ENCODE results near the gene PTPRT.

PTPRT gene

DNA sequence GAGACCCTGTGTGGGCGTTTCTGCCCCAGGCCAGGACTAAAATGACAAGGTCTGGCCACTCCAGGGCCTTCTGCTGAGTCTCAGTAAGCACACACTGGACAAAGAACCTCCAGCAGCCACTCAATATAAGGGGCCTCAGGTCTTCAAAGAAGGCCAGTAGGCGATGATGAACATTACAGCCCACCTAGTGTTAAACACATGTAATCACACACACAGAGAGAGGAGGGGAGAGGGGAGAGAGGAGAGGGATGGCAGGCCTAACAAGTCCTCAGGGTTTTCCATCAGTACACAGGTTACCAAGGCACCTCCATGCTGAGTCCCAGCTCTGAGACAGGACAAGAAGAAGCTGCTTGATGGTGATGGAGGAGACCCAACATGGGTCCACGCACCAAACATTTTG, 325.6 kb downstream of the PTPRT start:
- ATAC-seq (peak; percentile 19), DNase-seq (ENCODE audit: low spot score in 2 of 2) (no peak)
- H3K36me3 Mint-ChIP-seq = no peaks in the 10 kb centered on the region
- no peak overlapping the region for H3K27ac Mint-ChIP-seq
- H3K4me1 Mint-ChIP-seq = no peaks in the 10 kb centered on the region
- H3K4me3 Mint-ChIP-seq = no peak overlapping the region
- peaks cover 10% of the 10 kb centered on the region for H3K9me3 Mint-ChIP-seq

DNA sequence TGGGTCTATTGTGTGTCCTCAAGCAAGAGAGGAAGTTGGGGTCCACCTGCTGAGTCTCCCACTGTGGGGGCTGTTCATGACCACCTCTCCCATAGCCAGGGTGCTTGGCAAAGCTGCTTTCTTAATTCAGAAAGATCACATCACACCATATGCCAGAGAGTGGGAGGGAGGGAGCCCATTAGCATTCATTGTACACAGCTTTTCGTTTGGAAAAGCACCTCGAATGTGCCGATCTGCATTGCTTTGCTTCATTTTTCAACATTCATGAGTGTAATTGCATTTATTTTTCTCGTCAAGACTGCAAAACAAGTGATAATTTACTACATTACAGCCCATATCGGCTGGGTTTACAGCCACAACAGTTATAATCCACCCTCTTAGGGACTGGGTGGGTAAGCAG, 327.3 kb downstream of the PTPRT start:
- no peaks in the 10 kb centered on the region for H3K4me1 Mint-ChIP-seq
- H3K27ac Mint-ChIP-seq = no peak overlapping the region
- H3K4me3 Mint-ChIP-seq = no peak overlapping the region
- no peaks in the 10 kb centered on the region for H3K36me3 Mint-ChIP-seq
- ATAC-seq (no peak), DNase-seq (ENCODE audit: low spot score in 2 of 2) (no peak)
- H3K9me3 Mint-ChIP-seq = peaks cover 7% of the 10 kb centered on the region

DNA sequence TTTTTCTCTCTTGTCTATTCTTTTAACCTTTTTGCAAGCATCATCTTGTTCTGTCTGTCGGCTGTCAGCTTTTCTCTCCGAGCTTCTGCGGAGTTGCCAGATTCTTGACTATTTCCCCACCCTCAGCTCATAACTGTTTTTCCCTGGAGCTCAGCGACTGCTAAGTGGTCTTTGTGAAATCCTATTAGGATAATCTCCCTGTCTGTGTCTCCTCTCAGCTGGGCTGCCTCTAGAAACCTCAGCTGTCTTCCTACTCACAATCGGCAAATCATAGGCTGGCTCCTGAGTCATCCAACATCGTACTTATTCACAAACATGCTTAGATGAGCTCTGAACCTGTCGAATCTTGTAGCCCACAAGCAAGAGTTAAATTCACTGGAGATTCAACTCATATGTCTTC, 332.3 kb downstream of the PTPRT start:
- H3K27ac Mint-ChIP-seq = no peak overlapping the region
- DNase-seq (ENCODE audit: low spot score in 2 of 2) (no peak), ATAC-seq (no peak)
- H3K4me3 Mint-ChIP-seq = no peak overlapping the region
- H3K4me1 Mint-ChIP-seq = no peaks in the 10 kb centered on the region
- H3K36me3 Mint-ChIP-seq = no peaks in the 10 kb centered on the region
- H3K9me3 Mint-ChIP-seq = peaks cover 3% of the 10 kb centered on the region

DNA sequence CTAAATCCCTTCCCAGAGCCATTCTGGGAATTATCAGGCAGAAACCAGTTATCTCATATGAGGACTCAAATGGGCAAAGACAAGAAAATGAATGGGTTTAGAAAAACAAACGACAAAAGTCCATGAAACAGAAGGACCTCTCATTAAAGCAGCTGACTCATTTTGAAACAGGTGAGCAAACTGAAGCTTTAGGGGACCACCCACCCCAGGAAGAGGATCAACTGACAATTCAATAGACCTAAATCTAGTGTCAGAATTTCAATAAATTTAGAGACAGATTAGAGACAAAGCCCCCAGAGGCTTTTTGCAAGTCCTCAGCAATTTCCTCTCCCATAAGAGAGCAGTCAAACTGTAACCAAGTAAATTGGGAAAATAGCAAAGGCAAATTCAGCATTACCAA, 333.8 kb downstream of the PTPRT start:
- no peak for ATAC-seq
- Mint-ChIP-seq H3K27ac (no peak overlapping the region), H3K4me1 (no peaks in the 10 kb centered on the region)

DNA sequence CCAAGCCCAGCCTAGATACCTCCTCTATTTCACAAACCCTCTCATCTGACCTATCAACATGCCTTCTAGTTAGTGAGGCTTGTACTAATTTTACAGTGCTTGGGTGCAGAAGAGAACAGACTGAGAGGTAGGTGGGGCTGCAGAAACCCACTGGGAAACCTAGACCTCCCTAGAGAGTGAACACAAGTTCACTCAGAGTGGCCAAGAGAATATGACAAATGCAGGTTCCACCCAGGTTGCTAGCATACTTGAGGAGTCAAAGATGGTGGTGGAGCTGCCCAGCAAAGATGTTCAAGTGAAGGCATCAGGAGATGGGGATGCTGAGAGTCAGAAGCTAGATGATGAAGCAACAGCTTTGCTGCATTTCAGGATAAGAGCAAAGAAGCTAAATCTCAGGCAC, 337.0 kb downstream of the PTPRT start:
- Mint-ChIP-seq H3K27ac (no peak overlapping the region), H3K4me1 (no peaks in the 10 kb centered on the region), H3K36me3 (no peaks in the 10 kb centered on the region), H3K9me3 (peaks cover 4% of the 10 kb centered on the region), H3K4me3 (no peak overlapping the region)
- ATAC-seq (no peak), DNase-seq (ENCODE audit: low spot score in 2 of 2) (no peak)

More for the DNA sequence above, 333.8 kb downstream of the PTPRT start:
- no peak overlapping the region for H3K4me3 Mint-ChIP-seq
- no peak for DNase-seq (ENCODE audit: low spot score in 2 of 2)
- peaks cover 2% of the 10 kb centered on the region for H3K9me3 Mint-ChIP-seq
- H3K36me3 Mint-ChIP-seq = no peaks in the 10 kb centered on the region

DNA sequence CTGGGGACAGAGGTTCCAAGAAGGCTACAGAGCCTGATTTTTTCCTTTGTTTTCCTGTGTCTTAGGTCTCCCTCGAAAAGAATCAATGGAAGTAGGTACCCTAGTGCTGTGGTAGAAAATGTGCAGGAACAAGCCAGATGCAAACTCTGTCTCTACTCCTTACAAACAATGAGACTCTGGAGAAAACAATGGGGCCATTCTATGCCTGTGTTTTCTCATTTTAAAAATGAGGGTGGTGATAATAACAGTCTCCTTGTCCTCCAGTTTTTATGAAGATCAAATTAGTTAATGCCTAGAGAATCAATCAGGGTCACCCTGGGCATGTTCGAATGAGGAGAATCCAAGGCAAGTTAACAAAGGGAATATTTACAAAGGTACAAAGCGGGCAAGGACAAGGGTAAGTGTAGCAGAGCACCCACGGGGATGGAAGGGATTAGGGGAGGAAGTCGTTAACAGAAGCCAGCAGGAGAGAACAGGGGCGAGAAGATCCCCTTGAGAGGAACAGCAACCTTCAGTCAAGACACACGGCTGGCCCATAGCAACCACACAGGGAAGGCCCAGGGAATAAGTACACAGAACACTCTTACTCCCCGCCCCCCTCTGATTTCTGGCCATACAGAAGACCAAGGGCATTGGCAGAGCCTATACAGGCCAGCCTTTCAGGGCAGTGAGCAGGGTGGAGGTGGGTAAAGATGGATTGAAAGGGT, 342.8 kb downstream of the PTPRT start:
- no peak overlapping the region for H3K4me3 Mint-ChIP-seq
- DNase-seq (ENCODE audit: low spot score in 2 of 2) (no peak), ATAC-seq (no peak)
- no peak overlapping the region for H3K27ac Mint-ChIP-seq
- peaks cover 14% of the 10 kb centered on the region for H3K9me3 Mint-ChIP-seq
- H3K4me1 Mint-ChIP-seq = no peaks in the 10 kb centered on the region
- H3K36me3 Mint-ChIP-seq = no peaks in the 10 kb centered on the region

DNA sequence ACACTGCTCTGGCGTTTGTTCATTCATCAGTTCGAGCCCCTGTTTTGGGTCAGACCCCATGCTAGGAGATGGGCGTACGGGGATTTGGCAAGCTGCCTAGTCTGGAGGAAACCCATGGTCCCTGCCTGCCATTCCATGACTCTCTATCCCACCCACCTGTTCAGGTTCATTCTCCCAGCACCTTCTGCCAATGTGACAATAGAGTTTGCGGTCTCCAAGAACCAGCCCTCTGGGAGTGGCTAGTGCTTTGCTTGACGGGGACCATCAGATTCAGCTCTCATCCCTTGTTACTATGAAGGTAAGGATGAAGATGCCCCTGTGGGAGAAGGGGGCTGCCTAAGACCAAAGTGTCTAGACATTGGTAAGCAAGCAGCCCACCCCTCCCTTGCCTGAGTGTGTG, 345.0 kb downstream of the PTPRT start:
- H3K27ac Mint-ChIP-seq = no peak overlapping the region
- DNase-seq (ENCODE audit: low spot score in 2 of 2) (no peak), ATAC-seq (no peak)
- no peaks in the 10 kb centered on the region for H3K4me1 Mint-ChIP-seq
- no peak overlapping the region for H3K4me3 Mint-ChIP-seq
- H3K9me3 Mint-ChIP-seq = peaks cover 13% of the 10 kb centered on the region
- H3K36me3 Mint-ChIP-seq = no peaks in the 10 kb centered on the region

DNA sequence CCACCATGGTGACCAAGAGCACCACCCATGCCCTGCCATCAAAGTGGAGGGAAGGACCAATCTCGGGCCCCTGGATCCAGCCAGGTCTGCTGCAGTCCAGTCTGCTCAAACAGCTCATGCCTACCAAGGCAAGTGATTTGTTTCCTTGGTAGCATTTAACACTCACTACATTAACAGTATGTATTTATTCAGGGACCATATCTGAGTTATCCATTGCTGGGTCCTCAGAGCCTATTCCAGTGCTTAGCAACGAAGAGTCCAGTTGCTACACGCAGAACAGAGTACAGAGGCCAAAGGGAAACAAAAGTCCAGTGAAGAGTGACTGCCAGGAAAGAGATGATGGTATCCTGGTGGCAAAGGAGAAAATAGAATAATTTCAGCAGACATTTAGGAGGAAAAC, 352.2 kb downstream of the PTPRT start:
- no peaks in the 10 kb centered on the region for H3K36me3 Mint-ChIP-seq

DNA sequence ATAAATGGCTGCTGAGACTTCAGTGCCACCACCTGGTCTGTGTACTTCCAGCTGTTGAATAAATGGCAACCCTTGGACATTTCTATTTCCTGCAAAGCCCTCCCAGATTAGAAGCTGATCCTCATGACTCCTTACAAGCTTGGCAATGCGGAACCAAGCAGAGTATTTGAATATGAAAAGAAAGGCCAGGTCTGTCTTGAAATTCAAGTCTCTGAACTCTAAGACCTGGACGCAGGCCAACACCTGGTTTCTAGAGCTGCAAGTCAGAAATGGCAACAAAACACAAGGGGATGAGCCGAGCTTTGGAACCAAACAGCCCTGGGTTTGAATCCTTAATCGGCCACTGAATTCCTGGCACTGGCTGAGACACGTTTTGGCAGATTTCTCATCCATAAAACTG, 353.4 kb downstream of the PTPRT start:
- Mint-ChIP-seq H3K9me3 (peaks cover 9% of the 10 kb centered on the region), H3K36me3 (no peaks in the 10 kb centered on the region), H3K4me1 (no peaks in the 10 kb centered on the region), H3K4me3 (no peak overlapping the region), H3K27ac (no peak overlapping the region)
- ATAC-seq (no peak), DNase-seq (ENCODE audit: low spot score in 2 of 2) (no peak)

More for the DNA sequence above, 352.2 kb downstream of the PTPRT start:
- ATAC-seq (no peak), DNase-seq (ENCODE audit: low spot score in 2 of 2) (no peak)
- no peak overlapping the region for H3K4me3 Mint-ChIP-seq
- H3K4me1 Mint-ChIP-seq = no peaks in the 10 kb centered on the region
- no peak overlapping the region for H3K27ac Mint-ChIP-seq
- peaks cover 9% of the 10 kb centered on the region for H3K9me3 Mint-ChIP-seq

DNA sequence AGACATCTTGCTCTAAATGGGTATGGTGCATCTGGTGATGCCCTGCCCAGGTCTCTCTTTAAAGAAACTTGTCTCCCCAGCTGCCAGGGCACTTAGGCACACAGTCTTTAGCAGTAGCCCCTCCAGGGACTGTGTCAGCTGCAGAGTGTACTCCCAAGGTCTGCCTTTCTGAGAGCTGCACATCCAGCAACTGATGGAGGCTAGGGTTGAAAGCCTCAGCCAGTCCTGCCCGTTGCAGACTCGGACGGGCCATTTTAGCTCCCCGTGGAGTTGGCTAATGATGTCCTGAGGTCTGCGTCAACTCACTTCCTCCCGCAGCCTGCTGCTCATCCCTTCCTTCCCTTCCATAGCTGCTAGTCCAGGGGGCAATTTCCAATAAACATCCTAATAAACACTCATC, 381.8 kb downstream of the PTPRT start:
- Mint-ChIP-seq H3K4me1 (no peaks in the 10 kb centered on the region), H3K9me3 (peaks cover 8% of the 10 kb centered on the region), H3K27ac (no peak overlapping the region), H3K4me3 (no peak overlapping the region), H3K36me3 (no peaks in the 10 kb centered on the region)
- ATAC-seq = no peak
- DNase-seq (ENCODE audit: low spot score in 2 of 2) = no peak

DNA sequence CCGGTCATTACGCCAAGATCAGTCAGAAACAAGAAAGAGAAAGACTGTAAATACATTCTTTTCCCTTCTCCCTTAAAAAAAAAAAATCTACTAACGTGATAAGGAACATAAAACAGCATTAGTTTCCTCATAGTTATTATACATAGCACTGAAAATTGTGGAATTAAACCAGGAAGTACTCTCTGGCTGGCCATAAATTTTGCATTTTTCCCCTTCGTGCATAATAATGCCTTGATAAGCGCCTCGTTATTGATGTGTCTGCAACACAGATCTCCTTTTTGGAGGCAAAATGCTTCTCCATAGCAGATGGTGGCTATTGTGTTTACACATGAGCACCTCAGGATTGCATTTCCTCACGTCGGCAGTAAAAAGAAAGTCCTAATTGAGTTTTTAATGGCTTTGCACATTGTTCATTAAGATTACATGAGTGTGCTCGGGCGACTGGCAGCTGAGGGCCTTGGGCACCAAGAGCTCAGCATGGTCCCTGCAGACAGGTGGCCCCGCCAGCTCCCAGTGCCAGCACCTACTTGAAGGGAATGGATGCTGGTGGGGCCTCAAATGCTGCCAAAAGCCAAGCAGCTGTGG, 394.5 kb downstream of the PTPRT start:
- DNase-seq (ENCODE audit: low spot score in 2 of 2) = no peak
- H3K4me1 Mint-ChIP-seq = no peaks in the 10 kb centered on the region
- no peak for ATAC-seq
- no peak overlapping the region for H3K4me3 Mint-ChIP-seq
- H3K27ac Mint-ChIP-seq = no peak overlapping the region
- no peaks in the 10 kb centered on the region for H3K36me3 Mint-ChIP-seq
- peaks cover 14% of the 10 kb centered on the region for H3K9me3 Mint-ChIP-seq

DNA sequence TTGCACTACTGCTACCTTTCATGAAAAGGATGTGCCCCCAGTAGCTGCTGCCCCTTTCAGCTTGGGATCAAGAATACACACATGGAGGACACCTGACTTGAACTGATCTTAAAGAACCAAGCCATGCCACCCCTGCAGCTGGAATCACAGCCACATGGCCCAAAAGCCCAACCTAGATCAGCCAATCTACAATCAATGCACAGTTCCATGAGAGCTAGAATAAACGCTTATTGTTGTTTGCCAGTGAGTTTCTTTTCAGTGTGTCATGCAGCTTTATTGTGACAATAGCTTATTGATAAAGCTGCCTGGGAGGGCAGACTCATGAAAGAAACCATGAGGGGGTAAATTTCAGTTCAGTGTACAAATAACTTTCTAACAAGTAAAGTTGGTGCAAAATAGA, 397.7 kb downstream of the PTPRT start:
- ATAC-seq (no peak), DNase-seq (ENCODE audit: low spot score in 2 of 2) (no peak)
- Mint-ChIP-seq H3K9me3 (peaks cover 7% of the 10 kb centered on the region), H3K27ac (no peak overlapping the region), H3K4me3 (no peak overlapping the region), H3K36me3 (no peaks in the 10 kb centered on the region), H3K4me1 (no peaks in the 10 kb centered on the region)

DNA sequence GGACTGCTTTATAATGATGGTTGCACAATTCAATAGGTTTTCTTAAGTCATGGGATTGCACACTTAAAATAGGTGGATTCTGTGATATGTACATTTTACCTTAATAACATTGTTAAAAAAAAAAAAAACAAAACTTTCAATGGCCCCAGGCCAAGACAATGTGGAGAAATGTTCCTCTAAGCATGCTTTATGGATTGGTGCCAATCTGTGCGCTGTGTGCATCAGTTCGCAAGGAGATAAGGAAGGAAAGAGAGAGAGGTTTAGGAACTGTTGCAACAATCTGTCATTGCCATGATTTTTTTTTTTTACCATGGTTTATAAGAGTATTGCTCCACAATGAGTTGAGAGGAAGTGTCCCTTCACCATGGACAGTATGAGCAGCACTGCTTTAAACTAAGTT, 399.6 kb downstream of the PTPRT start:
- no peak overlapping the region for H3K4me3 Mint-ChIP-seq
- H3K4me1 Mint-ChIP-seq = no peaks in the 10 kb centered on the region
- no peak overlapping the region for H3K27ac Mint-ChIP-seq
- no peaks in the 10 kb centered on the region for H3K36me3 Mint-ChIP-seq
- ATAC-seq (no peak), DNase-seq (ENCODE audit: low spot score in 2 of 2) (no peak)
- peaks cover 7% of the 10 kb centered on the region for H3K9me3 Mint-ChIP-seq

DNA sequence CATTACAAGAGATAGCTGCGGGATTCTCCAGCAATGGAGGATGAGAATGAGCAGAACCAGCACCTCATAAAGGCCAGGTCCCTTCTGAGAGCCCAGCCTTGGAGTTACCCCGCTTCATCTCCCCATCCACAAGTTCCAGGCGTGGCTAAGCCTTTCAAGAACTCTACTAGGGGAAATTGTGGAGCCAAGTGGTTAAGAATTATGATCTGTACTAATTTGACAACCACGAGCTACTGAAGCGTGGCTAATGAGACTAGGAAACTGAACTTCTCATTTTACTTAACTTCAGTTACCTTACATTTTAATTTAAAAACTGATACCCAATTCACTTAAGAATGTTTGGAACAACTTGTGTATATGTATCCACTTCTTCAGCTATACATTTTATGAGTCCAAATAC, 401.0 kb downstream of the PTPRT start:
- H3K27ac Mint-ChIP-seq = no peak overlapping the region
- ATAC-seq = no peak
- no peak for DNase-seq (ENCODE audit: low spot score in 2 of 2)
- H3K4me3 Mint-ChIP-seq = no peak overlapping the region
- H3K4me1 Mint-ChIP-seq = no peaks in the 10 kb centered on the region
- peaks cover 3% of the 10 kb centered on the region for H3K9me3 Mint-ChIP-seq
- H3K36me3 Mint-ChIP-seq = no peaks in the 10 kb centered on the region

DNA sequence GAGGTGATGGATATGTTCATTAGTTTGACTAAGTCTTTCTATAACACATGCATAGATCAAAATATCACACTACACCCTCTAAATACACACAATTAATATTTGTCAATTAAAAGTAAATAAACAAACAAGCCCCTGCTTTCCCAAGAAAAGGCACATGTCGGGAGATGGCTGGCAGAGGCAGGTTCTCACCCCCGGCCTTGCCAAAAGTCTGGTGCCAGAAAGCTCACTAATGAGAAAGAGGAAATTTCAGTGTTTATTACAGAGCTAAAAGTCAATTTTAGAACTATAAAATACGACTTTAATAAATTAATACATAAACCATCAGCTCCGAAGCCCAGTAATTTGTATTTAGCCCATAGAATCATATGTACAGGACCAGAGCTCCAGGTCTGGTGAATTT, 404.7 kb downstream of the PTPRT start:
- Mint-ChIP-seq H3K27ac (no peak overlapping the region), H3K4me3 (no peak overlapping the region), H3K4me1 (no peaks in the 10 kb centered on the region), H3K9me3 (peaks cover 14% of the 10 kb centered on the region), H3K36me3 (no peaks in the 10 kb centered on the region)
- DNase-seq (ENCODE audit: low spot score in 2 of 2) = no peak
- ATAC-seq = no peak

DNA sequence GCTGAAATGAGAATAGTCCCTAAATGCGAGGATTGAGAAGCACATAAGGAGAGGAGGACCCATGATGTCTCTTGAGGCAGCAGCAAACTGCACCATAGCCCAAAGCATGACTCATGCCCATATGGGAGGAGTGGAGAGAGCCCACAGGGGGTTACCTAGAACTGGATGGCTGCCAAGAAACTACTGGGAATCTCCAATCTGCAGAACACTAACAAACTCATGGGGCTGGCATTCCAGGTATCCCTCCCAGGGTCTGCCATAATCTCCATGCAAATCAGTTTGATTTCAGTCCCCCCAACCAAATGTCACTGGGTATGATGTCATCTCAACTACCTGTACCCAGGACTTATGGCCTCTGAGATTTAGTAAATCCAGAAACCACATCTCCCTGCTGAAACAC, 410.5 kb downstream of the PTPRT start:
- H3K4me1 Mint-ChIP-seq = no peaks in the 10 kb centered on the region
- no peaks in the 10 kb centered on the region for H3K36me3 Mint-ChIP-seq
- peaks cover 20% of the 10 kb centered on the region for H3K9me3 Mint-ChIP-seq
- ATAC-seq (no peak), DNase-seq (ENCODE audit: low spot score in 2 of 2) (no peak)
- H3K27ac Mint-ChIP-seq = no peak overlapping the region
- H3K4me3 Mint-ChIP-seq = no peak overlapping the region

Data from stimulated activated effector memory CD8-positive, alpha-beta T cell treated with anti-CD3 and anti-CD28 coated beads, Interleukin-12 subunit alpha, Interleukin-12 subunit beta, amount 100 ng/mL, for 72 hours (primary cell).